ENCODE measurements around the gene HES3. TPM values are rescaled to one million over a fixed set of nuclear protein-coding genes. Genes with fewer than 3 reads are reported as not detected.

HES3 gene
- total RNA-seq, 4 donors from 2014 or later = not detected

DNA sequence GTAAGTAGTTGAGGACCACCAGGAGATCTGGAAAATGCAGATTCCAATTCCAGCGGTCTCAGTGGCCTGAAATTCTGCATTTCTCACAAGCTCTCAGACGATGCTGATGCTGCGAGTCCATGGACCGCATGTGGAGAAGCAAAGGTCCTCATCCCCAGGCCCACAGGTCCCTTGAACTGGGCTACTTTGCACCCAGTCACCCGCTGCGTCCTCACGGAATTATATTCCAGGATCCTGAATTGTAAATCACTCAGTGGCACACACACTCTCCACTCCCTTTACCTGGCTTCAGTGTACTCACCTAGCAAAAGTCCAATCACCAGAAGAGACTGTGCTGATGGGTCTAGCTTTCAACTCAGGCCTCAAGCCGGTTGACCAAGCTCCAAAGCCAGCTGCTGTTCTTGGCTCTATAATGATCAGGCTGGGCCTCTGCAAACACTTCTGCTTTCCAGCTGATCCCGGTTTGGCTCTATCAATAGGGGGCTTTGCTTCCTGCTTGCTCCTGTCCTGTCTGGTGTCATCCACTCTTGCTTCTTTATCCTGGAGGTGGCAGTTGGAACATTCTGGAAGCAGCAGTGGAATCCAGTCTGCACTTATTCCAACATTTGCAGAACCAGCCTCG, 43.7 kb upstream of the HES3 start:
- Histone ChIP-seq H3K27me3 (peaks cover 2 to 6% (median 2%) of the 10 kb centered on the region in 3 donors), H3K27ac (peak overlapping the region; percentile 82 to 84 (median 83)), H3K4me1 (peaks cover 13 to 24% of the 10 kb centered on the region in 2 donors), H3K9me3 (no peaks in the 10 kb centered on the region), H3K36me3 (peaks cover 0 to 15% of the 10 kb centered on the region in 2 donors), H3K4me3 (peak overlapping the region; percentile 56 to 92 (median 84))
- ATAC-seq (no peak), DNase-seq (no peak)
- in situ Hi-C loops (cut with MboI; ENCODE audit: low sequenced_read_pairs in 4 of 4) = no loop called here
- TF ChIP-seq, protein P1, sequence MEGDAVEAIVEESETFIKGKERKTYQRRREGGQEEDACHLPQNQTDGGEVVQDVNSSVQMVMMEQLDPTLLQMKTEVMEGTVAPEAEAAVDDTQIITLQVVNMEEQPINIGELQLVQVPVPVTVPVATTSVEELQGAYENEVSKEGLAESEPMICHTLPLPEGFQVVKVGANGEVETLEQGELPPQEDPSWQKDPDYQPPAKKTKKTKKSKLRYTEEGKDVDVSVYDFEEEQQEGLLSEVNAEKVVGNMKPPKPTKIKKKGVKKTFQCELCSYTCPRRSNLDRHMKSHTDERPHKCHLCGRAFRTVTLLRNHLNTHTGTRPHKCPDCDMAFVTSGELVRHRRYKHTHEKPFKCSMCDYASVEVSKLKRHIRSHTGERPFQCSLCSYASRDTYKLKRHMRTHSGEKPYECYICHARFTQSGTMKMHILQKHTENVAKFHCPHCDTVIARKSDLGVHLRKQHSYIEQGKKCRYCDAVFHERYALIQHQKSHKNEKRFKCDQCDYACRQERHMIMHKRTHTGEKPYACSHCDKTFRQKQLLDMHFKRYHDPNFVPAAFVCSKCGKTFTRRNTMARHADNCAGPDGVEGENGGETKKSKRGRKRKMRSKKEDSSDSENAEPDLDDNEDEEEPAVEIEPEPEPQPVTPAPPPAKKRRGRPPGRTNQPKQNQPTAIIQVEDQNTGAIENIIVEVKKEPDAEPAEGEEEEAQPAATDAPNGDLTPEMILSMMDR (IDR thresholded peaks at IDR 0.05 in 4 of 5, conservative IDR thresholded peaks at IDR 0.05 in 1 of 5) = no peak
- TF ChIP-seq POLR2A (IDR thresholded peaks at IDR 0.05) = no peak
- intact Hi-C loops (cut with DNase I; ENCODE audit: low total_unique reads) = no loop called here

- peaks cover 7 to 18% (median 16%) of the 10 kb centered on the region in 3 donors for H3K27me3 ChIP-seq
- no peak for DNase-seq
- intact Hi-C loops (cut with DNase I; ENCODE audit: low total_unique reads) (no loop called here), in situ Hi-C loops (cut with MboI; ENCODE audit: low sequenced_read_pairs in 4 of 4) (no loop called here)
- no peak overlapping the region for H3K4me3 ChIP-seq
- no peaks in the 10 kb centered on the region for H3K36me3 ChIP-seq
- TF ChIP-seq, protein P1 (IDR thresholded peaks at IDR 0.05 in 4 of 5, conservative IDR thresholded peaks at IDR 0.05 in 1 of 5) = no peak
- no peak for TF ChIP-seq POLR2A (IDR thresholded peaks at IDR 0.05)
- no peak for ATAC-seq
- no peak overlapping the region for H3K27ac ChIP-seq
- no peaks in the 10 kb centered on the region for H3K9me3 ChIP-seq
- peaks cover 20 to 38% of the 10 kb centered on the region in 2 donors for H3K4me1 ChIP-seq
These were observed 41.7 kb upstream of the HES3 start for GRCh38 chr1:6202256-6202655.

- Histone ChIP-seq H3K27ac (peak within 1 kb of the TSS; percentile 52 to 70 (median 65)), H3K4me1 (peaks cover 7 to 25% of the 10 kb centered on the region in 2 donors)
- peak; percentile 23 to 42 for ATAC-seq
These were observed 38.0 kb upstream of the HES3 start, which contains the start of gene RNF207 for GRCh38 chr1:6205849-6206519. Gene RNF207, plus strand, starts transcription at chr1:6206119. Its CDS starts 417 bp downstream, at chr1:6206536.

DNA sequence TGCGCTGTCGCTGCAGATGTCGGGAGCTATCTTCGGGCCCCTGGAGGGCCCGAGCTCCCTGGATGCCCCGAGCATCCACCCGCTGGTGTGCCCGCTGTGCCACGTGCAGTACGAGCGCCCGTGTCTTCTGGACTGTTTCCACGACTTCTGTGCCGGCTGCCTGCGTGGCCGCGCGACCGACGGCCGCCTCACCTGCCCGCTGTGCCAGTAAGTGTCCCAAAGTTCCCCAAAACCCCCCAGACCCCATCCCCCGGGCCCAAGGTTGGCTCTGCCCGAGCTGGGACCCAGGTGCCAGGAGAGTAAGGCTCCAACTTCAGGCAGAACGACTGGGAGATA, 37.5 kb upstream of the HES3 start:
- DNase-seq (no peak), ATAC-seq (no peak)
- intact Hi-C loops (cut with DNase I; ENCODE audit: low total_unique reads) (no loop called here), in situ Hi-C loops (cut with MboI; ENCODE audit: low sequenced_read_pairs in 4 of 4) (no loop called here)
- H3K4me3 ChIP-seq = peak overlapping the region; percentile 49 to 63 (median 60)
- TF ChIP-seq POLR2A (IDR thresholded peaks at IDR 0.05) = no peak
- TF ChIP-seq, protein P1 (IDR thresholded peaks at IDR 0.05 in 4 of 5, conservative IDR thresholded peaks at IDR 0.05 in 1 of 5) = no peak
- peaks cover 7 to 25% of the 10 kb centered on the region in 2 donors for H3K4me1 ChIP-seq
- H3K27ac ChIP-seq = peak overlapping the region in 3 of 4 donors; percentile 65 to 70 (median 65)
- H3K36me3 ChIP-seq = no peaks in the 10 kb centered on the region
- H3K9me3 ChIP-seq = no peaks in the 10 kb centered on the region
- H3K27me3 ChIP-seq = peaks cover 7 to 18% (median 18%) of the 10 kb centered on the region in 3 donors

More at GRCh38 chr1:6205849-6206519, 38.0 kb upstream of the HES3 start, which contains the start of gene RNF207:
- peaks cover 7 to 18% (median 18%) of the 10 kb centered on the region in 3 donors for H3K27me3 ChIP-seq
- no peaks in the 10 kb centered on the region for H3K9me3 ChIP-seq
- H3K36me3 ChIP-seq = no peaks in the 10 kb centered on the region
- TF ChIP-seq, protein P1 (IDR thresholded peaks at IDR 0.05 in 4 of 5, conservative IDR thresholded peaks at IDR 0.05 in 1 of 5) = no peak
- TF ChIP-seq POLR2A (IDR thresholded peaks at IDR 0.05) = no peak
- peak within 1 kb of the TSS; percentile 49 to 63 (median 60) for H3K4me3 ChIP-seq
- in situ Hi-C loops (cut with MboI; ENCODE audit: low sequenced_read_pairs in 4 of 4) = no loop called here
- intact Hi-C loops (cut with DNase I; ENCODE audit: low total_unique reads) = no loop called here
- no peak for DNase-seq
